Measurements from ENCODE around the gene RCOR2. TPM values are rescaled to one million over a fixed set of nuclear protein-coding genes. Genes with fewer than 3 reads are reported as not detected.
A peak's percentile ranks its signal among the peaks of the same experiment; 100 is the strongest.

The RCOR2 gene
- total and polyA plus RNA-seq, 2 experiments from 2014 or later, result 34.7 to 74.2 TPM

- Histone ChIP-seq H3K4me1 (ENCODE audit: low read depth) (peaks cover 9% of the 10 kb centered on the region), H3K27ac (peak overlapping the region; percentile 48), H3K9me3 (ENCODE audit: low read depth) (no peaks in the 10 kb centered on the region), H3K27me3 (no peaks in the 10 kb centered on the region), H3K4me3 (no peak overlapping the region), H3K36me3 (peaks cover 3% of the 10 kb centered on the region)
- DNase-seq (ENCODE audit: low read depth in 1 of 2, low spot score in 1 of 2), result no peak
- no peak for TF ChIP-seq CTCF (IDR thresholded peaks at IDR 0.05; ENCODE audit: low read depth, low read length)
These were observed 54.0 kb downstream of the RCOR2 start for GRCh38 chr11:63862923-63863322.

Other genes with a start within 250 kb of the RCOR2 start
- gene ATL3, start 245.8 kb downstream of the RCOR2 start, total RNA-seq, result 3.1 and 4.6 TPM in 2 replicates
- gene ATL3, start 245.8 kb downstream of the RCOR2 start, polyA plus RNA-seq, result 2.4 and 3.8 TPM in 2 replicates
- 99.7 and 132 TPM in 2 replicates for gene RTN3, start 235.7 kb downstream of the RCOR2 start, total RNA-seq
- 99.5 and 116 TPM in 2 replicates for gene RTN3, start 235.7 kb downstream of the RCOR2 start, polyA plus RNA-seq
- gene ZFTA, start 148.4 kb downstream of the RCOR2 start, total RNA-seq, result 31.5 and 42.8 TPM in 2 replicates
- 10.0 and 16.5 TPM in 2 replicates for gene ZFTA, start 148.4 kb downstream of the RCOR2 start, polyA plus RNA-seq
- 44.5 and 45.2 TPM in 2 replicates for gene SPINDOC, start 103.7 kb downstream of the RCOR2 start, total RNA-seq
- gene SPINDOC, start 103.7 kb downstream of the RCOR2 start, polyA plus RNA-seq, result 8.2 and 9.0 TPM in 2 replicates
- gene MARK2, start 78.1 kb downstream of the RCOR2 start, total RNA-seq, result 31.0 and 31.4 TPM in 2 replicates
- gene MARK2, start 78.1 kb downstream of the RCOR2 start, polyA plus RNA-seq, result 37.2 and 38.1 TPM in 2 replicates
- 56.7 and 82.7 TPM in 2 replicates for gene NAA40, start 21.8 kb upstream of the RCOR2 start, total RNA-seq
- 59.1 and 60.9 TPM in 2 replicates for gene NAA40, start 21.8 kb upstream of the RCOR2 start, polyA plus RNA-seq
- 712 and 1,446 TPM in 2 replicates for gene COX8A, start 57.5 kb upstream of the RCOR2 start, total RNA-seq
- gene COX8A, start 57.5 kb upstream of the RCOR2 start, polyA plus RNA-seq, result 789 and 1,014 TPM in 2 replicates
- gene OTUB1, start 69.3 kb upstream of the RCOR2 start, total RNA-seq, result 119 and 183 TPM in 2 replicates
- gene OTUB1, start 69.3 kb upstream of the RCOR2 start, polyA plus RNA-seq, result 226 and 269 TPM in 2 replicates
- gene FLRT1, start 118.8 kb upstream of the RCOR2 start, total RNA-seq, result 0.53 and 0.69 TPM in 2 replicates
- gene FLRT1, start 118.8 kb upstream of the RCOR2 start, polyA plus RNA-seq, result 0.92 and 2.9 TPM in 2 replicates
- 116 and 156 TPM in 2 replicates for gene MACROD1, start 248.9 kb upstream of the RCOR2 start, total RNA-seq
- 134 and 198 TPM in 2 replicates for gene MACROD1, start 248.9 kb upstream of the RCOR2 start, polyA plus RNA-seq

Data from cardiac muscle cell (in vitro differentiated cells and primary cell).